Left ventricle myocardium inferior (tissue), 1 donor: Measurements from ENCODE around the gene THEM5. TPM values are rescaled to one million over a fixed set of nuclear protein-coding genes. Genes with fewer than 3 reads are reported as not detected.

ENCODE experiments used
- DNase-seq: peaks from one replicate; pipeline ENCODE4 v3.0.0-alpha.2; 2020
- H3K27ac ChIP-seq: fragments of 200-600 bp; replicated peaks from 2 replicates; pipeline ENCODE4 v1.8.0; 2021
- H3K27me3 ChIP-seq: fragments of 200-600 bp; 2 replicates; pipeline ENCODE4 v1.8.0; 2021; ENCODE audit warnings: low read depth
- H3K36me3 ChIP-seq: fragments of 200-600 bp; 2 replicates; pipeline ENCODE4 v1.8.0; 2021
- H3K4me1 ChIP-seq: fragments of 200-600 bp; 2 replicates; pipeline ENCODE4 v1.8.0; 2021
- H3K4me3 ChIP-seq: fragments of 200-600 bp; 2 replicates; pipeline ENCODE4 v1.8.0; 2021; ENCODE audit warnings: mild to moderate bottlenecking, moderate library complexity
- H3K9me3 ChIP-seq: fragments of 200-600 bp; replicated peaks from 2 replicates; pipeline ENCODE4 v1.8.0; 2021
- CTCF ChIP-seq: fragments of 200-600 bp; IDR thresholded peaks from 2 replicates; pipeline ENCODE4 v1.8.0; 2021; ENCODE audit warnings: antibody characterized with exemption, mild to moderate bottlenecking, borderline replicate concordance
- intact Hi-C: fragments of 100-400 bp; cut with micrococcal nuclease; formaldehyde crosslinking; loops from one replicate; pipeline ENCODE4 v1.11.0; 2022
- total RNA-seq: library from RNA; stranded (reverse); fragmentation: NEBNext Ultra II Directional; extraction: Animal tissue kit (Norgen Biotek cat#: 25700); gene quantifications from one replicate; pipeline ENCODE4 v1.2.1, GENCODE V29; 2021
- donor health status: DM: no; HTN: yes; CAD: no; lungs with severe emphysema.

Gene THEM5
- total RNA-seq, 1 donor from 2014 or later, result not detected

- Histone ChIP-seq H3K9me3 (no peaks in the 10 kb centered on the region), H3K36me3 (no peaks in the 10 kb centered on the region), H3K27me3 (no peaks in the 10 kb centered on the region), H3K27ac (no peak overlapping the region), H3K4me1 (peaks cover 52% of the 10 kb centered on the region), H3K4me3 (no peak overlapping the region)
- DNase-seq, result no peak
- no peak for TF ChIP-seq CTCF
- intact Hi-C loops, result no loop called here
Measured at GRCh38 chr1:151829352-151830046, 24.0 kb downstream of the THEM5 start.

- Histone ChIP-seq H3K27ac (no peak overlapping the region), H3K36me3 (no peaks in the 10 kb centered on the region), H3K27me3 (no peaks in the 10 kb centered on the region), H3K9me3 (no peaks in the 10 kb centered on the region), H3K4me1 (peaks cover 52% of the 10 kb centered on the region), H3K4me3 (no peak overlapping the region)
- no peak for DNase-seq
- no peak for TF ChIP-seq CTCF
- intact Hi-C loops, result no loop called here
Measured at GRCh38 chr1:151828921-151829320, 24.6 kb downstream of the THEM5 start.

- Histone ChIP-seq H3K4me3 (no peak overlapping the region), H3K27me3 (no peaks in the 10 kb centered on the region), H3K36me3 (no peaks in the 10 kb centered on the region), H3K27ac (no peak overlapping the region), H3K4me1 (peaks cover 47% of the 10 kb centered on the region), H3K9me3 (no peaks in the 10 kb centered on the region)
- DNase-seq, result no peak
- no peak for TF ChIP-seq CTCF
- intact Hi-C loops, result no loop called here
Measured at GRCh38 chr1:151827853-151828252, 25.7 kb downstream of the THEM5 start.

- DNase-seq, result no peak
- H3K9me3 ChIP-seq, result no peaks in the 10 kb centered on the region
- TF ChIP-seq CTCF, result no peak
- H3K4me1 ChIP-seq, result peaks cover 40% of the 10 kb centered on the region
- intact Hi-C loops, result no loop called here
- H3K36me3 ChIP-seq, result no peaks in the 10 kb centered on the region
- H3K27me3 ChIP-seq, result no peaks in the 10 kb centered on the region
- no peak overlapping the region for H3K27ac ChIP-seq
- H3K4me3 ChIP-seq, result no peak overlapping the region
Measured at GRCh38 chr1:151825751-151826660, 27.5 kb downstream of the THEM5 start.

- no peak for DNase-seq
- no peaks in the 10 kb centered on the region for H3K36me3 ChIP-seq
- peaks cover 47% of the 10 kb centered on the region for H3K4me1 ChIP-seq
- intact Hi-C loops, result no loop called here
- H3K4me3 ChIP-seq, result no peak overlapping the region
- no peak for TF ChIP-seq CTCF
- no peaks in the 10 kb centered on the region for H3K27me3 ChIP-seq
- H3K27ac ChIP-seq, result no peak overlapping the region
- no peaks in the 10 kb centered on the region for H3K9me3 ChIP-seq
Measured at GRCh38 chr1:151825204-151825603, 28.3 kb downstream of the THEM5 start.
